ENCODE measurements around the gene PANX3.
"Not testable (repeated sequence)": the region's sequence is repeated elsewhere in the genome, so short reads cannot be mapped to it uniquely, and the experiment has no call there.

The PANX3 gene

DNA sequence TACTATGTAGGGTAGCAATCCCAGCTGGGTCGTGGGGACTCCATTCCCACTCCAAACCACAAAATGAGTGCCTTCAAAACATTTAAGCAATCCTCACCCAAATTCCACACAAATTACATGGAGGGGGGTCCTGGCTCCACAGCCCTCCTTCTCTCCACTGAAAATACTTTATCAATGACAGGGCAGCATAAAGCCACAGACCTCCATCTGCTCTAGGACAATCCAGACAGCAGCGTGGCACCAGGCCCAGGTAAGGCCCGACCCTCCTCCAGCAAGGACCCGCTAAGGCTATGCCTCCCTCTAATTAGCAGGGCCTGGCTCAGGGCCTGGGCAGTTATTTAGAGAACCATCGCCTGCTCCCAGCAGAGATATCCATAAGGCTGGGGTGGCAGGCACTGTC lies at the start of gene PANX3:
TSS of gene PANX3 (plus strand) at position 365 of the 400 bp plus-strand sequence. CDS start 129 bp downstream, outside the sequence.
- DNase-seq: no peak

- no peak for DNase-seq
These were observed 41.5 kb upstream of the PANX3 start, which contains the start of gene OR8A1 for GRCh38 chr11:124569697-124570096. Gene OR8A1 (plus strand): TSS chr11:124569997. CDS start chr11:124570120, 123 bp downstream.

DNA sequence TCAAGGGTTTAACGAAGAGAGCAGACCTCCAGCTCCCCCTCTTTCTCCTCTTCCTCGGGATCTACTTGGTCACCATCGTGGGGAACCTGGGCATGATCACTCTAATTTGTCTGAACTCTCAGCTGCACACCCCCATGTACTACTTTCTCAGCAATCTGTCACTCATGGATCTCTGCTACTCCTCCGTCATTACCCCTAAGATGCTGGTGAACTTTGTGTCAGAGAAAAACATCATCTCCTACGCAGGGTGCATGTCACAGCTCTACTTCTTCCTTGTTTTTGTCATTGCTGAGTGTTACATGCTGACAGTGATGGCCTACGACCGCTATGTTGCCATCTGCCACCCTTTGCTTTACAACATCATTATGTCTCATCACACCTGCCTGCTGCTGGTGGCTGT lies 41.1 kb upstream of the PANX3 start:
- DNase-seq: no peak

DNA sequence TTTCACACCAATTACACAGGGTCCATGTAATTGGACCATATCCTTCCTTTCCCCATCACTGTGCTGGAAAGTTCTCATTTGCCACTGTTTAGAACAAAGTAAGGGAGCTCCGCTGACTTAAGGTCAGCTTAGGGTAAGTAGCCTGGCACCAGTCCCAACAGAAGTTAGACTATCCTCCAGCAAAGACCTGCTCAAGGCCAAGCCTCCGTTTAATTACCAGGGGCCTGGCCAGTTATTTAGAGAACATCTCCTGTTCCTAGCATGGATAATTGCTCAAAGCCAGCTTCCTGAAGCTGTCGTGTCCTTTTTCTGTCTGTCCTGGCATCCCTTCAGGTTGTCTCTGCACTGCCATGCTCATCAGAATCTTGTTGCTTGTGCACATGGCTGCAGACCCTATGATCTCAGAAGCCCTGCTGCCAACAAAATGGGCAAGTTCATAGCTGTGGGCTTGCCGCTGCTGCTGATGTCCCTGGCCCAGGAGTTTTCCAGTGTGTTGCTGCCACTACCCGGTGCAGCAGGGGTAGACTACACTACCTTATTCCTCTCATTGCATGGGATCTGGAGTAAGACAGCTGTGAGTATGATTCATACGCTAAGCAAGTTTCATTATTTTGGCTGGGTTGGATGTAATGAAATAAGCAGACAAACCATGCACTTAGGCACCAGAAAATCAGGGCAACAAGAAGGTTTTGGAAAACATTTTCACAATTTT lies 33.4 kb upstream of the PANX3 start:
- DNase-seq: no peak

DNA sequence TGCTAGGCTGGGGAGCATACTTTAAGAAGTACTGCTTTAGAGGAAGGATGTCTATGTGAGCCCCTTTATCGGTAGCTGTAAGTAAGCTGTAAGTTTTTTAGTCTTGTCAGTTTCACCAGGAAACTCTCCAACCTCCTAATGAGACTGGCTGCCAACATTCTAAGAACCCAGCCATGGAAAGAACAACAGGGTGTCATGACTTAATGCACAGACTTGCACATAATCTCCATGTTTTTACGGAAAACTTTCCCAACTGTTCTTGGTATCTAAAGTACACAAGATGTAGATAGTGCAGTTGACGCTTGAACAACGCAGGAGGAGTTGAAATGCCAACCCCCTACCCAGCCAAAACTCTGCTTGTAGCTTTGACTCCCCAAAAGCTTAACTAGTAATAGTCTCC lies 32.5 kb upstream of the PANX3 start:
- DNase-seq: no peak

DNA sequence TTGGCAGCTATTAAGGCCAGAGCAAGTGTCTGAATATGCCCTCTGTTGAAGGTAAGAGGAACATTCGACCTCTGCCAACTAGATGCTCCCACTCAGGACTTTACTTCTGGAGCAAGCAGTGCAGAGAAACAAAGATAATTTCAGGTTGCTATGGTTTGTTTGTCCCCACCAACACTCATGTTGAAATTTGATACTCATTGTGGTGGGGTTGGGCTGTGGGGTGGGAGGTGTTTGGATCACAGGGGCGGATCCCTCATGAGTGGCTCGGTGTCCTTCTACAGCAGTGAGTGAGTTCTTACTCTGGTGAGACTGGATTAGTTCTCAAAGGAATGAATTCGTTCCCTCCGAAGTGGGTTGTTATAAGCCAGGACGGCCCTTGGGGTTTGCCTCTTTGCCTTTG lies 29.4 kb upstream of the PANX3 start:
- no peak for DNase-seq

GRCh38 chr11:124582565-124582964 lies 28.7 kb upstream of the PANX3 start:
- DNase-seq: no peak

GRCh38 chr11:124583781-124584180 lies 27.4 kb upstream of the PANX3 start:
- DNase-seq: no peak

DNA sequence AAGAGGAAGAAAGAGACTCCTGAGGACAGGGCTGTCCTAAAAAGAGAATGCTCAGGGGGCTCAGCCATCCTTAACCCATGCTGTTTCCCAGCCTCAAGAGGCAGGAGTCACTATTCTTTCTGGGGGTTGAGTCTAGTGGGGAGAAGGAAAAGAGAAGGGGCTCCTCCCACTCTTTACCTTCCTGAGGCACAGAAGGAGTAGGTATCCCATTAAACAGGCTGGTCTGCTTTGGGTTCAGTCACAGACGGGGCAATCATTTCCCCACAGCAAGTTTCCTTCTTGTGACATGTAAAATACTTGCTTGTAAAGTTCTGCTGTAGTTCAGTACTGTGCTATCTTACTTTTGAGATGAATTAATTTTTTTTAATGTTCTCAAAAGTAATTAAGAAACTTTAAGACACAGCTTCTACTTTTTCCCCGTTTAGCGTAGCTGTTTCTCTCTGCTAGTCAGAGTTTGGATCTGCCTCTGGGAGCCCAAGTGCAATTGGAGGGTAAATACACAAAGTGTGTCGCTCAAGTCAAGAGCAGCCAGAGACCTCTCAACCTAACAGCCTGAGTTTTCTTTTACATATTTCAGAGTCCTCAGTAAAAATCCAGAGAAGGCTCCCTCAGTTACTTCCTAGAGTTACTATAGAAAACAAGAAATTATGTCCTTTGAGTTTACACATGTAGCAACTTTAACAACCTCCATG lies 26.4 kb upstream of the PANX3 start:
- DNase-seq: no peak

DNA sequence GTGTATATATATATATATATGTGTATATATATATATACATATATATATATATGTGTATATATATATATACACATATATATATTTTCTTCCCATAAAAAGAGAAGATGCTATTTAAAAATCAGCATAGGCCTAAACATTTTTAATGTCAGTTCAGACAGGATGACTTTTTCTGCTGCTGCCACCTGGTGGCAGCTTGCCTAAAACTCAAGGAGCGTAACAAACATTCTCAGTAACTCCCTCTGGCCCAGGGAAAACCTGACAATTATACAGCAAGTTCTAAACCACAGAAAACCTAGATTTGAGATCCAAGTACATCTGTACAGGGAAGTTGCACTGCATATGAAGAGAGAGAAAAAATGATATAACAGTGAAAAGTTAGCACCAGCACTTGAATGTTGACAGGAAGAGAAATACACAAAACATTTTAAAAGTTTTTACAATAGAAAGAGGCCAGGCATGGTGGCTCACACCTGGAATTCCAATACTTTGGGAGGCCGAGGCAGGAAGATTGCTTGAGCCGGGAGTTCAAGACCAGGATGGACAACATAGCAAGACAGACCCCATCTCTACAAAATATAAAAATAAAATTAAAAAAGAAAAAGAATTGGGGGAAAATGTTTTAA lies 24.9 kb upstream of the PANX3 start:
- DNase-seq: no peak

DNA sequence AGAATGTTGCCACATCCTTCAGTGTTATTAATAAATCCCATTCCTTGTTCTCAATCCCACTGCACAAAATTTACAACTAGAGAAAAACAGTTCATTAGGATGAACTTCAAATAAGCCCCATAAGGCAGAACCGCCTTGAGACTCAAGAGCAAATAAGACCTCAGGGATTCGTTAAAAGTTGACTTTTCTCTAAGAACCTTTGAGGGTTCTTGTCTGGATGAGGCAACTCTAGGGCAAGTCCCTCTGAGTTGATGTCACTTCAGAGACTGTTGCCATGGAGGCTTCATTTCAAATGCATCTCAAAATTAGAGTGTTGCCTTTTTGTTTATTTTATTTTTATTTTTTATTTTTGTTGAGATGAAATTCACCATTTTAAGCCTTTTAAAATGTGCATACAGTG lies 19.8 kb upstream of the PANX3 start:
- no peak for DNase-seq

- DNase-seq: no peak
These were observed 18.6 kb upstream of the PANX3 start for GRCh38 chr11:124592627-124593026.

DNA sequence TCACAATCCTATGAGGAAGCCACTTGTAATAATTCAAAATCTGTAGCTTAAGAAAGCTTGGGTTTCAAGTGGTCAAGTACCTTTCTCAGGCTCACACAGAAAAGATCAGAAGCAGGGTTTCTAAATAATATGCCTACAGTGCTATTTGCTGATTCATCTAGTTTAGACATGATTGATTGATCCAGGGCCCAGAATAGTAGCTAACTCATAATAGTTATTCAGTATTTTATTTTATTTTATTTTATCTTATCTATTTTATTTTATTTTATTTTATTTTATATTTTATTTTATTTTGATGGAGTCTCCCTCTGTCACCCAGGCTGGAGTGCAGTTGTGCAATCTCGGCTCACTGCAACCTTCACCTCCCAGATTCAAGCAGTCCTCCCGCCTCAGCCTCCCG lies 15.9 kb upstream of the PANX3 start:
- no peak for DNase-seq

GRCh38 chr11:124597626-124598025 lies 13.6 kb upstream of the PANX3 start:
- DNase-seq: no peak

- no peak for DNase-seq
These were observed 10.5 kb upstream of the PANX3 start for GRCh38 chr11:124600621-124601320.

- no peak for DNase-seq
These were observed 9.0 kb upstream of the PANX3 start for GRCh38 chr11:124602193-124602592.

DNA sequence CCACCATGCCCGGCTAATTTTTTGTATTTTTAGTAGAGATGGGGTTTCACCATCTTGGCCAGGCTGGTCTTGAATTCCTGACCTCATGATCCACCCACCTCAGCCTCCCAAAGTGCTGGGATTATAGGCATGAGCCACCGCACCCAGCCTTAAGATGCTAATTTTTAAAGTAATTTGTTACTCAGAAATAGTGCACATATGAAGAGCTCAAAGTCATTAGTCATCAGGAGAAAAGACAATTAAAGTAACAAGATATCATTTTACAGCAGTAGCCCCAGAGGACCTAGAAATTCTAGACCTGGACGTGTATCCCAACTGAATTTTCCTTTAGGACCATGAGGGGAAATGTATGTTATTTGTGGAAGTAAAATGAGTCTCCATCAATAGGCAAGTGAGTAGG lies 8.5 kb upstream of the PANX3 start:
- DNase-seq: not testable (repeated sequence)

DNA sequence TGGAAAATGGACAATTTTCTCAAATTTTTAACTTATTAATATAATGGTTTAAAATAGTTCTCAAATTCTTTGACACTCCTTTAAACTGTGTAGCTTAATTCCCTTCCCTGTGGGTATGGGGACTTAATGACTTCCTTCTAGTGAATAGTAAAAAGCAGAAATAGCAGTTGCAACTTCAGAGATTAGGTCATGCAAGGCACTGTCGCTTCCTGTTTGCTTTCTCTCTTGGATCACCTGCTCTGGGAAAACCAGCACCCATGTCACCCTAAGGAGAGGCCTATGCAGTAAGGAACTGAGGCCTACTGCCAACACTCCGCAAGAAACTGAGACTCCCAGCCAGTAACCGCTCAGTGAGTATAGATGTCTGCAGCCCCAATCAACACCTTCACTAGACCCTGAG lies 5.5 kb upstream of the PANX3 start:
- DNase-seq: no peak

DNA sequence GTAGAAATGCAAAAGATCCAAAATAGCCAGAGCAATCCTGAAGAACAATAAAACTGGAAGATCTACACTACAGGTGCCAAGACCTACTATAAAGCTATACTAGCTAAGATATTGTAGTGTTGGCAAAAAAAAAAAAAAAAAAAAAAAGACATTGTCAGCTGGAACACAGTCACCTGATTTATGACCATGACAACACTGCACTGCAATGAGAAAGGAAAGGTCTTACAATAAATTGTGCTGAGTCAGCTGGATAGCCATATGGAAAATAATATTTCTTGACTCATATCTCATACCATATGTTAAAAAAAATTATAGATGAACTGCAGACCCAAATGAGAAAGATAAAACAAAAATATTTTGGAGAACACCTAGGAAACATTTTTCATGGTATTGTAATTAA lies 3.1 kb upstream of the PANX3 start:
- no peak for DNase-seq

DNA sequence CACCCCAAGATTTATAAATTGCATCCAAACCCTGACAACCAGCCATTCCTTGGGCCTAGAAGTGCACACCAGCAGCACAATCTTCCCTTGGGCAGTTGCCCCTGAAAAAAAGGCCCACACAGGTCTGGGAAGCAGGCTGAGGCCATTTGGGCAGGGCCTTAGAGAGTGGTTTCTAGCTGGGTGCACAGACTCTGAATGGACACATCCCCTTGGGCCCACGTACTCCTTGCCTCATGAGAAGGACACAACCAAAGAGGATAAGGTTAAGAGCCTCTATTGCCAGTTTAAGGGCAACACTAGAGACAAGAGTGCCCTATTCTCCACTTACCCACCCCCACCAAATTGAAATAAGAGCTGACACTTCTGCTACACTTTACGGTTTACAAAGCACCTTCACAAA lies 933 bp upstream of the PANX3 start:
- DNase-seq: no peak

- no peak for DNase-seq
These were observed 817 bp downstream of the PANX3 start for GRCh38 chr11:124612045-124612444.

DNA sequence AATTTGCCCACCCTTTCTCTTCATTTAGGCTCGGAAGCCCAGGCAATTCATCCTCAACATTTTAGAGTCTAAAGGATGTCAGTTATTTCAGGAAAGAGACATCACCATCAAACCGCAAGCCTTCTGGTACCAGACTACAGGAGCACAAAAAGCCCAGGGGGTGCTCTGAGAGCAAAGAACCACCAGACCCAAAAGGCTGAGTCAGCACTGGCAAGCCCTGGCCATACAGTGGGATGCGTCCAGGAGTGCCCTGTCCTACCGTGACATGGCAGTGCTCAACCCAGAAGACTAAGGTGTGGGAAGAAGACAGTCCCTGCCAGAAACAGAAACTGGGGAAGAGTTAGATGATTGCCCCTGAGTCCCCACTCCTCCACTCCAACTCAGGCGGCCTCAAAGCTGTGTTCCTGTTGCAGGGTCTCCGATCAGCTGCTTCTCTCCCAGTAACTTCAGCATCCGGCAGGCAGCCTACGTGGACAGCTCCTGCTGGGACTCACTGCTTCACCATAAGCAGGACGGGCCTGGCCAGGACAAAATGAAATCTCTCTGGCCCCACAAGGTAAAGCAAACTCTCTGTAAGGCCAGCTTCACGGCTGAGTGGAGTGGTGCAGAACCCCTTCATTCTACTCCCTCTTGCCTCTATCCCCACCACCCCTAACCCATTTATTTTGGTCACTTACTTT lies 1.5 kb downstream of the PANX3 start:
- DNase-seq: no peak

- DNase-seq: no peak
These were observed 7.6 kb downstream of the PANX3 start for GRCh38 chr11:124618863-124619262.
